Measurements from ENCODE around the gene NKAIN2.

Gene NKAIN2

DNA sequence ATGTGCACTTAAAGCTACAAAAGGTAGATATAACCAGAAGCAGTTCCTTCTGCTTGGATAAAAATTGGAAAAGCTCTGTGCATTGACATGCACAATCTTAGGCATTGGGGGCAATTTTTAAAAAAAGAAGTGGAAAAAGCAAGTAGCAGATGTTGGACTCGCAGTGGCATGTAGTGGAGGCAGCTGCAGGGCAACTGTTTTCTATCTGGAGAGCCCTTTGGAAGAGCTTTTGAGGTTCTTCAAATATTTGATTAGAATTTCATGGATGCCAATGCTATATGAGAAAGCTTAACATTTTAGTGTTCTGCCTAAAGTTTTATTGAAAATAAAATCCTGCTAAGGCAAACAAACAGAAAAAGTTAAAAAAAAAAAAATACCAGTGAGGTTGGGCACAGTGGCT is 770.3 kb downstream of the NKAIN2 start:
- DNase-seq (ENCODE audit: low read depth), result no peak

DNA sequence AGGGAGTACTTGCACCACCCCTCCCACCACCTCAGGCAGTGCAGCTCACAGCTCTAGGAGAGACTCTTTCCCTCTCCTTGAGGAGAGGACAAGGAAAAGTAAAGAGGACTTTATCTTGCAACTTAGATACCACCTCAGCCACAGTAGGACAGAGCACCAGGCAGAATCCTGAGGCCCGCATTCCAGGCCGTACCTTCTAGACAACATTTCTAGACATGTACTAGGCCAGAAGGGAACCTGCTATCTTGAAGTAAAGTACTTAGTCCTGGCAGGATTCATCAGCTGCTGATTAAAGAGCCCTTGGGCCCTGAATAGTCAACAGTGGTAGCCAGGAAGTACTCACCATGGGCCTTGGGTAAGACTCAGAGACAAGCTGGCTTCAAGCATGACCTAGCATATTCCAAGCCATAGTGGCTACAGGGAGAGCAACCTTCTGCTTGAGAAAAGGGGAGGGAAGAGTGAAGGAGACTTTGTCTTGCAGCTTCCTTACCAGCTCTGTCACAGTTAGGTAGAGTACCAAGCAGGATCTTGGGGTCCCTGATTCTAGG is 774.1 kb downstream of the NKAIN2 start:
- H3K4me3 ChIP-seq (ENCODE audit: low read depth, low read length), result no peak overlapping the region
- TF ChIP-seq, protein P1, sequence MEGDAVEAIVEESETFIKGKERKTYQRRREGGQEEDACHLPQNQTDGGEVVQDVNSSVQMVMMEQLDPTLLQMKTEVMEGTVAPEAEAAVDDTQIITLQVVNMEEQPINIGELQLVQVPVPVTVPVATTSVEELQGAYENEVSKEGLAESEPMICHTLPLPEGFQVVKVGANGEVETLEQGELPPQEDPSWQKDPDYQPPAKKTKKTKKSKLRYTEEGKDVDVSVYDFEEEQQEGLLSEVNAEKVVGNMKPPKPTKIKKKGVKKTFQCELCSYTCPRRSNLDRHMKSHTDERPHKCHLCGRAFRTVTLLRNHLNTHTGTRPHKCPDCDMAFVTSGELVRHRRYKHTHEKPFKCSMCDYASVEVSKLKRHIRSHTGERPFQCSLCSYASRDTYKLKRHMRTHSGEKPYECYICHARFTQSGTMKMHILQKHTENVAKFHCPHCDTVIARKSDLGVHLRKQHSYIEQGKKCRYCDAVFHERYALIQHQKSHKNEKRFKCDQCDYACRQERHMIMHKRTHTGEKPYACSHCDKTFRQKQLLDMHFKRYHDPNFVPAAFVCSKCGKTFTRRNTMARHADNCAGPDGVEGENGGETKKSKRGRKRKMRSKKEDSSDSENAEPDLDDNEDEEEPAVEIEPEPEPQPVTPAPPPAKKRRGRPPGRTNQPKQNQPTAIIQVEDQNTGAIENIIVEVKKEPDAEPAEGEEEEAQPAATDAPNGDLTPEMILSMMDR (IDR thresholded peaks at IDR 0.05; ENCODE audit: low read depth, low read length, missing control alignments), result no peak
- DNase-seq (ENCODE audit: low read depth), result no peak

More for the DNA sequence above, 770.3 kb downstream of the NKAIN2 start:
- no peak overlapping the region for H3K4me3 ChIP-seq (ENCODE audit: low read depth, low read length)
- TF ChIP-seq, protein P1 (IDR thresholded peaks at IDR 0.05; ENCODE audit: low read depth, low read length, missing control alignments), result no peak

DNA sequence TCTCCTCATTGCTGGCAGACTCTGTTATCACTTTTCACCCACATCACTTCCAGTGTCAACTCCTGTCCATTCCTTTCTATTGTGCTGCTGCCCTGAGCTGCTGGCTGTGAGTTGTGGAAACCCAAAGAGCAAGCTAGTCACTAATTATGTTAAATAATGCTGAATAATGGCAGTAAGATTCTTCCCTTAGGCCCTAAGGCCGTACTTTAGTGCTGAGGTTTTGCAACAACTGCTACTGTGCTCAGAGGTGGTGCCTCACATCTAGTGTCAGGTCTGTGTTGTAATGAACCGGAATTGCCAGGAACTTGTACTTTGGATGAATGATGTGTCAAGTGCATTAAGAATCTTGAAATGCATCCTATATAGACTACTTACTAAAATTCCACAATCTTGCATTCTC is 786.3 kb downstream of the NKAIN2 start:
- H3K4me3 ChIP-seq (ENCODE audit: low read depth, low read length), result no peak overlapping the region
- TF ChIP-seq, protein P1 (IDR thresholded peaks at IDR 0.05; ENCODE audit: low read depth, low read length, missing control alignments), result no peak
- no peak for DNase-seq (ENCODE audit: low read depth)

DNA sequence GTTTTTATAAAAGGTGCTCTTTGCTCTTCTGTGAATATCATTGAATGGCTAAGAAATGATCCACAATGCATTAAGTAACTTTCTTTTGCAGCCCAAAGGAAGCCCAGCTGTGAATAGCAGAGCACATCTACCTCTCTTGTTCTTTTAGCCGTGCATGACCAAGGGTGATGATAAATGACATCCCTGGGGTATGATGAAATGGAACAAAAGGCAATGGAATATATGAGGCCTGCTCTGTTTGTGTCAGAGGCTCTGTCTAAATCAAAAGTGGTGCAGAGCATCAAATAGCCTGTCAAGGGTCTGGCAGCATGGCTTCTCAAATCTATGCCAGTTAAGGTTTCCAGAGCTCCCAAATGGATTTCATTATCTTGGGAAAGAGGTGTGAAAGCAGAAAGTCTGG is 796.0 kb downstream of the NKAIN2 start:
- H3K4me3 ChIP-seq (ENCODE audit: low read depth, low read length), result no peak overlapping the region
- TF ChIP-seq, protein P1 (IDR thresholded peaks at IDR 0.05; ENCODE audit: low read depth, low read length, missing control alignments), result no peak
- DNase-seq (ENCODE audit: low read depth), result no peak

DNA sequence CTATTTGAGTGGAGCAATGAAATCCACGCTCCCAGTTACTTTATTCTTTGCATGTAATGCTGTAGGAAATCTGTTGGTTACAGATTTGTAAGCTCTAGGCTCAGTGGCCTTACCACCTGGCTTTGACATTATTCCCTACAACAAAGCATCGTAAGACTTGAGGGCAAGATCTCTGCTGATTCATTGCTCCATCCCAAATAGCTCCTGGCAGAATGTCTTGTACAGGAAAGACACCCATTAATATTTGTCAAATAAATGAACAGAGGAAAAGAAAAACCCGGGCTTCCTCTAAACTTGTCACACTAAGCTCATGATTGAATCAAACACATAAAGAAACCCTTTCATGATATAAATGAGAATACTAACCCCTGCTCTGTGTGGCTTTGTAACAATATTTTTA is 801.1 kb downstream of the NKAIN2 start:
- H3K4me3 ChIP-seq (ENCODE audit: low read depth, low read length), result no peak overlapping the region
- no peak for DNase-seq (ENCODE audit: low read depth)
- TF ChIP-seq, protein P1 (IDR thresholded peaks at IDR 0.05; ENCODE audit: low read depth, low read length, missing control alignments), result no peak

DNA sequence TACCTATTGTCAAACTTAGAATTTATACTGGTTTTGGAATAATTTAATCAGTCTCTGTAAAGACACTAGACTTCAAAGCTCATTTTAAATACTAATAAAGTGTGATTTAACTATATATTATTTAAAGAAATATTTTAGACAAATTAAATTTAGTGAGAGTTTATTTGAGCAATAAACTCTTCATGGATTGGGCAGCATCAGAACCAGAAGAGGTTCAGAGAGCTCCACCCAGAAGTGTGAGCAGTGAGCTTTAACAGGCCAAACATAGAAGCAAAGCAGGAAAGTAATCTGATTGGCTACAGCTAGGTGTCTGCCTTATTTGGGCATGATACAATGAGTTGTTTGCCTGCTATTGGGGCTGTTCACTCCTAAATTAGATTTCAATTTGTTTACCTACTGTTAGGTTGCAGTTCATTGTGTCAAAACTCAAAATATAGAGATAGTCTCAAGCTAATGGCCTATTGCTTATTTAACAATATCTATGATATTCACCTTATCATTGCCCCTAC is 803.5 kb downstream of the NKAIN2 start:
- no peak for DNase-seq (ENCODE audit: low read depth)
- TF ChIP-seq, protein P1 (IDR thresholded peaks at IDR 0.05; ENCODE audit: low read depth, low read length, missing control alignments), result no peak
- no peak overlapping the region for H3K4me3 ChIP-seq (ENCODE audit: low read depth, low read length)

DNA sequence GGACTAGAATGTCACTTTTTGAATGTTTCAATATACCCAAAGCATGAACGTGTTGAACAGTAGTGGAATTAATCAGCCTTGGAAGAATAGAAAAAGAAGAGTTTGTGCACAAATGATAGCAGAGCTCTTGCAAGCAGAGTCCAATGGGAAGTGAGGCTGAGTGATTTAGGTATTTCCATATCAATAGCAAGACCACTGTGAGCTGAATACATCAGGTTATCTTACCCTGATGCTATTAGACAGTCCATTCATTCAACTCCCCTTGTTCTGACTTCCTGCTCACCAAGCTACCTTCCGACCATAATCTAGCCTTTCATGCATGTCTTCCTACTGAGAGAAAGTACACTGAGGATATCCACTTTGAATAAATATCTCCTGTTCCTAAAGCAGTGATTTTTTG is 809.4 kb downstream of the NKAIN2 start:
- DNase-seq (ENCODE audit: low read depth), result no peak
- TF ChIP-seq, protein P1 (IDR thresholded peaks at IDR 0.05; ENCODE audit: low read depth, low read length, missing control alignments), result no peak
- no peak overlapping the region for H3K4me3 ChIP-seq (ENCODE audit: low read depth, low read length)
